Astrocyte (in vitro differentiated cells and primary cell): ENCODE measurements around the gene PRDX5. TPM values are rescaled to one million over a fixed set of nuclear protein-coding genes. Genes with fewer than 3 reads are reported as not detected.

Source experiments
- DNase-seq: peaks from one replicate; pipeline ENCODE4 v3.0.0-alpha.2; 2010; ENCODE audit warnings: low read depth
- FAIRE-seq: peaks from 2 replicates; lab custom pipeline; 2011; peaks lifted over from hg19 to GRCh38; lab: Jason Lieb, UNC
- H2AFZ ChIP-seq: 2 replicates; pipeline ENCODE4 v1.6.0; 2012; ENCODE audit warnings: low read depth, low read length, inconsistent platforms
- H3K27ac ChIP-seq: 2 replicates; pipeline ENCODE4 v1.5.1; 2011; ENCODE audit warnings: low read depth, low read length, inconsistent platforms
- H3K27me3 ChIP-seq: 2 replicates; pipeline ENCODE4 v1.6.0; 2011; ENCODE audit warnings: low read length, inconsistent platforms; ENCODE audit not compliant: insufficient read depth
- H3K36me3 ChIP-seq: 2 replicates; pipeline ENCODE4 v1.5.1; 2011; ENCODE audit warnings: low read length, inconsistent platforms; ENCODE audit not compliant: insufficient read depth
- H3K4me1 ChIP-seq: 2 replicates; pipeline ENCODE4 v1.5.1; 2011; ENCODE audit warnings: low read length, inconsistent platforms; ENCODE audit not compliant: insufficient read depth
- H3K4me2 ChIP-seq: 2 replicates; pipeline ENCODE4 v1.6.0; 2012; ENCODE audit warnings: low read length, inconsistent platforms
- H3K4me3 ChIP-seq: 2 replicates; pipeline ENCODE4 v1.5.1; 2011; ENCODE audit warnings: low read depth, mild to moderate bottlenecking, low read length, inconsistent platforms; ENCODE audit not compliant: insufficient read depth
- H3K79me2 ChIP-seq: 2 replicates; pipeline ENCODE4 v1.6.0; 2012; ENCODE audit warnings: mild to moderate bottlenecking, low read length, inconsistent platforms; ENCODE audit not compliant: insufficient read depth
- H3K9ac ChIP-seq: 2 replicates; pipeline ENCODE4 v1.6.0; 2012; ENCODE audit warnings: mild to moderate bottlenecking, low read length, inconsistent platforms
- H3K9me3 ChIP-seq: 2 replicates; pipeline ENCODE4 v1.5.1; 2012; ENCODE audit warnings: low read depth, mild to moderate bottlenecking, low read length, inconsistent platforms; ENCODE audit not compliant: insufficient read depth
- H4K20me1 ChIP-seq: 2 replicates; pipeline ENCODE4 v1.6.0; 2012; ENCODE audit warnings: low read length, inconsistent platforms; ENCODE audit not compliant: insufficient read depth
- H3K27ac Mint-ChIP-seq: one replicate; pipeline ENCODE4 v1.8.0; 2021; ENCODE audit warnings: mild to moderate bottlenecking, mixed read lengths; ENCODE audit not compliant: unreplicated experiment
- H3K27me3 Mint-ChIP-seq: one replicate; pipeline ENCODE4 v1.8.0; 2021; ENCODE audit warnings: low read depth, mixed read lengths; ENCODE audit not compliant: unreplicated experiment
- H3K36me3 Mint-ChIP-seq: one replicate; pipeline ENCODE4 v1.8.0; 2021; ENCODE audit warnings: low read depth, mixed read lengths; ENCODE audit not compliant: unreplicated experiment
- H3K4me1 Mint-ChIP-seq: one replicate; pipeline ENCODE4 v1.8.0; 2021; ENCODE audit warnings: low read depth, mixed read lengths; ENCODE audit not compliant: unreplicated experiment
- H3K4me3 Mint-ChIP-seq: one replicate; pipeline ENCODE4 v1.8.0; 2021; ENCODE audit warnings: mild to moderate bottlenecking, moderate library complexity, mixed read lengths; ENCODE audit not compliant: unreplicated experiment
- H3K9me3 Mint-ChIP-seq: one replicate; pipeline ENCODE4 v1.8.0; 2021; ENCODE audit warnings: mild to moderate bottlenecking, mixed read lengths; ENCODE audit not compliant: unreplicated experiment
- CTCF ChIP-seq: IDR thresholded peaks from 2 replicates; pipeline ENCODE4 v1.5.1; 2011; ENCODE audit warnings: low read depth, mild to moderate bottlenecking, inconsistent platforms, low read length, moderate library complexity; ENCODE audit not compliant: insufficient read depth
- EZH2 ChIP-seq: IDR thresholded peaks from 2 replicates; pipeline ENCODE4 v1.6.1; 2012; ENCODE audit warnings: mild to moderate bottlenecking, low read length, inconsistent platforms; ENCODE audit not compliant: insufficient read depth
- total RNA-seq: library from RNA; stranded (reverse); gene quantifications from 2 replicates; pipeline ENCODE4 v1.2.1, GENCODE V29; 2021

PRDX5 gene
- total RNA-seq, 1 donor from 2014 or later: 243 TPM

DNA sequence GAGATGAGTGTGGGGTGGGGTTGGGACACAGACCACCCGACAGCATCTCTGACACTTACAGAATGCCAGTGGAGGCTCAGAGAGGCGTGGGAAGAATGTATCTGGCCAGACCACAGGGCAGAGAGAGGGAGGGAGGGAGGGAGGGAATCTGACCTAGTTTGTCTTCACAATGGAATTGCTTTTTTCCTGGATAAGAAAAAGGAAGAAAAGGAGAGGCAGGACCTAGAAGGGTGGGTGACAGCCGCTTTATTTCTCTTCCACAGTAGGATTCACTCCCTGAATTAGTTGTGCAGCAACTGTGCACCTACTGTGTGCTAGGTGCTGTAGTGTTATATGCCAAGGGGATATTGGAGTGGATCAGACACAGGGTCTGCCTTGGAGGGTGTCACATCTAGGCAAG is 23.1 kb upstream of the PRDX5 start:
- Histone ChIP-seq H4K20me1 (peaks cover 26% of the 10 kb centered on the region), H3K27me3 (peaks cover 81% of the 10 kb centered on the region), H3K4me1 (peaks cover 4% of the 10 kb centered on the region), H3K4me3 (no peak overlapping the region), H3K9ac (no peak overlapping the region), H3K4me2 (no peak overlapping the region), H2AFZ (no peak overlapping the region), H3K36me3 (no peaks in the 10 kb centered on the region), H3K27ac (no peak overlapping the region), H3K9me3 (no peaks in the 10 kb centered on the region), H3K79me2 (no peaks in the 10 kb centered on the region)
- TF ChIP-seq CTCF: no peak
- no peak for TF ChIP-seq EZH2
- Mint-ChIP-seq H3K4me3 (peak overlapping the region; percentile 76), H3K9me3 (no peaks in the 10 kb centered on the region), H3K27me3 (peaks cover 64% of the 10 kb centered on the region), H3K27ac (peak overlapping the region; percentile 67), H3K4me1 (peaks cover 10% of the 10 kb centered on the region), H3K36me3 (peaks cover 4% of the 10 kb centered on the region)
- peak; percentile 22 for DNase-seq
- FAIRE-seq: no peak

DNA sequence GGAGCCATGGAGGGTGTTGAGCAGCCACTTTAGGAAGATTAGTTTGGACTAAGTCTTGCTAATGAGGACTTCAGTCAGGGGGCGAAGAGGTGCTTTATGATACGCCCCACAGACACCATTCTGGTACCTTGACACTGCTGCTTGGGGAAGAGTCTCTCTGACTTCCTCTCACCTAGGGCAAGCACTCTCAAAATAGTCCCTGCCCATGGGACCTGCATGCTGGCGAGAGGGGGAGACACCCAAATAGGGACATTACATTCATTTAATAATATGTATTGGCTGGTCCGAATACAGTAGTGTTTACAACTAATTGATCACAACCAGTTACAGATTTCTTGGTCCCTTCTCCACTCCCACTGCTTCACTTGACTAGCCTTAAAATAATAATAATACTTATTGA is 22.2 kb upstream of the PRDX5 start:
- H4K20me1 ChIP-seq: peaks cover 18% of the 10 kb centered on the region
- no peak overlapping the region for H3K27ac Mint-ChIP-seq
- H3K9ac ChIP-seq: no peak overlapping the region
- H3K27me3 Mint-ChIP-seq: peaks cover 62% of the 10 kb centered on the region
- H3K4me1 Mint-ChIP-seq: peaks cover 10% of the 10 kb centered on the region
- no peak overlapping the region for H3K4me3 Mint-ChIP-seq
- no peaks in the 10 kb centered on the region for H3K9me3 Mint-ChIP-seq
- no peaks in the 10 kb centered on the region for H3K9me3 ChIP-seq
- no peaks in the 10 kb centered on the region for H3K79me2 ChIP-seq
- H3K27ac ChIP-seq: no peak overlapping the region
- H3K36me3 ChIP-seq: no peaks in the 10 kb centered on the region
- DNase-seq: no peak
- H3K36me3 Mint-ChIP-seq: no peaks in the 10 kb centered on the region
- TF ChIP-seq EZH2 (no peak), CTCF (no peak)
- H3K4me3 ChIP-seq: no peak overlapping the region
- H3K27me3 ChIP-seq: peaks cover 85% of the 10 kb centered on the region
- H2AFZ ChIP-seq: no peak overlapping the region
- FAIRE-seq: no peak
- no peak overlapping the region for H3K4me2 ChIP-seq
- H3K4me1 ChIP-seq: peaks cover 10% of the 10 kb centered on the region

DNA sequence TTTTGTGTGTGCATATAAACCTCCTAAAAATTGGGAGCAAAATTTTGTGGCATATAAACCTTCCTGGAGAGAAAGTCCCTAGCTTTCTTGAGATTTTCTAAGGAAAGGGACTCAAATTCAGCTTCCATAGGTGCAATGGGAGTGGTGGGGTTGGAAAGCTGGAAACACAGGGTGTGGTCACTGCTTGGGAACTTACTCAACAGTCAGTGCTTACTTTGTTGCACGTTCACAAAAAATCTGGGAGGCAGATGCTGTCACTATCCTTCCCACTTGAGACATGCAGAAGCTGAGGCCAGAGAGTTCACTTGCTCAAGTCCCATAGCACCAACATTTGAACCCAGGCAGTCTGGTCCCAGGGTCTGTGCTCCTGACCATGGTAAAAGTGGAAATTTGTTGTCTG is 21.7 kb upstream of the PRDX5 start:
- Mint-ChIP-seq H3K4me1 (peaks cover 10% of the 10 kb centered on the region), H3K27ac (no peak overlapping the region), H3K4me3 (no peak overlapping the region), H3K36me3 (no peaks in the 10 kb centered on the region), H3K27me3 (peaks cover 64% of the 10 kb centered on the region), H3K9me3 (no peaks in the 10 kb centered on the region)
- Histone ChIP-seq H3K4me2 (no peak overlapping the region), H3K79me2 (no peaks in the 10 kb centered on the region), H3K9me3 (no peaks in the 10 kb centered on the region), H3K27ac (no peak overlapping the region), H4K20me1 (peaks cover 15% of the 10 kb centered on the region), H3K36me3 (no peaks in the 10 kb centered on the region), H3K4me1 (peaks cover 14% of the 10 kb centered on the region), H3K27me3 (peaks cover 82% of the 10 kb centered on the region), H3K9ac (no peak overlapping the region), H2AFZ (no peak overlapping the region), H3K4me3 (no peak overlapping the region)
- TF ChIP-seq CTCF: no peak
- TF ChIP-seq EZH2: no peak
- FAIRE-seq (no peak), DNase-seq (no peak)
